HG03135 (cell line): ENCODE data around the gene HDAC4.
"Not testable (repeated sequence)": the region's sequence is repeated elsewhere in the genome, so short reads cannot be mapped to it uniquely, and the experiment has no call there.

Source experiments
- ATAC-seq: cut with Tn5 transposase; IDR thresholded peaks from one replicate; pipeline ENCODE4 v1.9.1; 2021; ENCODE audit warnings: mild to moderate bottlenecking, moderate library complexity; ENCODE audit not compliant: unreplicated experiment

Gene HDAC4

DNA sequence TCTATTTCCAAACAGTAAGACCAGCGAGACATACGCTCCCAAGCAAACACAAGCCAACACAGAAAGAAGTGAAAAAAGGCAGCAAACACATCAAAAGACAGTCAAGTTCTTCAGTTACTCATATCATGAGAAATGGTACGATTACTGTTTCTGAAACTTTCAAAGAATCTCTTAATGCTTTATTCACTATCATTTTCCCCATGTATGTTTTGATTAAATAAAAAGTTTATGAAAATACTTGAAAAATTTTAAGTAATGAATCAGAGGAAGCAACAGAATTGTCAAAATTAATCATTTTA, 114.9 kb downstream of the HDAC4 start:
- no peak for ATAC-seq

DNA sequence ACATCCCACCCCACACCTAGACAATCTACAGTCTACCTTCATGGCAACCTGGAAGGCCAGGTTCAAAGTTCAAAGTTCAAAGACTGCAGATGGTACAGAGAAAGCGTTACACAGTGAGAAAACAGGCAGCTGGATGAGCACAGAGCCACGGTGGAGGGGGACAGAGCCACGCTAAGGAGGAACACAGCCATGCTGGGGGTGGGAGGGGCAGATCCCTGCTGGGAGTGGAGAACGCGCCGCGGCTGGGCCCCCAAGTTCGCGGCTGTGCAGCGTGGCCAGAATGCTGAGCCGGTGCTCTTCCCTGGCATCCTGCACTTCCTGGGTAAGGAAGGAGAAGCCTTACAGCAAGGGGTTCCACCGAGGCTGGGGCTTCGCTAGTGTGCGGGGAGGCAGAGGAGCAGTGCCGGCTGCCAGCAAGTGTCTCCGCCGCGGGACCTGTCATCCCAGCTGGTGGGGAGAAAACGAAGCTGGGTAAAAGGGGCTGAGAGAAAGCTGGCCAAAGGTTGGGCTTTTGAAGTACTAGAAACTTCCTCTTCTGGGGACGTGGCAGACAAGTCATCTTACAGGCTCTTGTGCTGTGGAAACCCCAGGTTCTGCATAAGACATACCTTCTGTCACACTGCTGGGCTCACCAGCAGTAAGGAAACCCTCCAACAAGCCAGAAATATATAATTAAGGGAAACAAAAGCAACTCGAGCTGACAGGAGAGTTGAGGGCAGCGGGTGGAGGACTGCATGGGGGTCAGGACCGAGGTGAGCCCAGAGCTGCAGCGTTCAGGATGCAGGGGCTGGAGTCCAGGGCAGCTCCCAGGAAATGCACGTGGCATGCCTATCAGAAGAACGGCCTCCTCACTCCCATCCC, 115.5 kb downstream of the HDAC4 start:
- ATAC-seq: no peak

DNA sequence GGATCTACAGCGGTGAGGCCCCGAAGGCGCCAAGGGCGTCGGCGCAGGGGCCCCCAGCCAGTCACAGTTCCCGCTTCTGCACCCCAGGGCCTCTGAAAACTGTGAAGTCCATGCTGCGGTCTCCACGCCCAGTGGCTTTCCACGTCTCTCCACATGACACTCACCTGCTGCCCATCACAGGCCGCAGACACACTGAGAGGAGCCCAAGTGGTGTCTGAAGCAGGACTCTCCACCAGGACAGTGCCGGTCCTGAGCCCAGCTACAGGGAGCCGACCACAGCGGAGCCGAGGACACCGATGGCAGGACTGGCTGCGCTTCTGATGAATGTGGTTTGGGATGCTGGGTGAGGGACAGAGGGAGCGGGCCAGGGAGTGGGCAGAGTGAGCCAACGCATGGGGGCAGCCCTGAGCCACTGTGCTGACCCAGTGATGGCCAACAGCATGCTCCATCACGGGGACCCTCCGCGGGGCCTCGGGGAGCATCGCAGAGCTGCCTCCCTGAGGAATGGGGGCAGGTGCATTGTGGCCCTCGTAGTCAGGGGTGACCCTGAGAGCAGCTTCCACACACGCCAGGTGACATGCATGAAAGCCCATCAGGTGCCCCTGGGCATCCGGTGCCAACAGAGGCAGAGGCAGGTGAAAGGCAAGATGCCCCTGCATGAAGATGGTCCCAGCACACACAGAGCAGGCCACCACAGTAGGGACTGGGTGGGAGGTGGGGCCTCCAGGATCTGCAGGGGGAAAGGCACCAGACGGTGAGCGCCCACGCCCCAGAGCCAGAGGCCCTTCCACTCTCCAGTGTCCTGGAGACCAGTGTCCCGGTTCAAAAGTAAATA, 116.6 kb downstream of the HDAC4 start:
- ATAC-seq: no peak

DNA sequence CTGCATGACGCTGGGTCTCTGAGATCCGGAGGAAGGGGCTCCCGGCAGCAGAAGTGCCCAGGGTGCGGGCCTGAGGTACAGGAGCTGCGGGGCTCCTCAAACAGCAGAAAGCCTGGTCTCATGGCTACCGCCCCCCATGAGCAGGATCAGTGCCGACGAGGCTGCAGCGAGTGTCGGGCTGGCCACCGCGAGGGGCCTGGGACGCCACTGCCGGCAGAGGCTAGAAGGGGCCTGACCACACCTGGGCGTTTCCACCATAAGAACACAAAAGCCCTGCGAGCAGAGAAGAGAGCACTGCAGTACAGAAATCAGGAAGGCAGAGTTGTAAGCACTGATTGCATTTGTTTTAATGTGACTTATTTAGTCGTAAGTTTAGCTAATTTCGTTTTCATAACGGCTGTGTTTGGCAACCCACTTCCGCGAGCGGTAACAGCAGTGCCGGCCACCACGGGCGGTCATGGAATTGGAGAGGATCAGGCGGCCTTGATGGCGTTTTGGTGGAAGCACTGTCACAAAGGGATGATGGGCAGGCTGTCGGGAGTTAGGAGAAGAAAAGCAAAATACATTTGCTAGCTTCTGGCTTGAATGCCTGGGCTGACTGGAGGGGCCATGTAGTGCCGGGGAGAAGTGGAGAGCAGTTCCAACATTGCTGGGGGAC, 117.4 kb downstream of the HDAC4 start:
- ATAC-seq: no peak

DNA sequence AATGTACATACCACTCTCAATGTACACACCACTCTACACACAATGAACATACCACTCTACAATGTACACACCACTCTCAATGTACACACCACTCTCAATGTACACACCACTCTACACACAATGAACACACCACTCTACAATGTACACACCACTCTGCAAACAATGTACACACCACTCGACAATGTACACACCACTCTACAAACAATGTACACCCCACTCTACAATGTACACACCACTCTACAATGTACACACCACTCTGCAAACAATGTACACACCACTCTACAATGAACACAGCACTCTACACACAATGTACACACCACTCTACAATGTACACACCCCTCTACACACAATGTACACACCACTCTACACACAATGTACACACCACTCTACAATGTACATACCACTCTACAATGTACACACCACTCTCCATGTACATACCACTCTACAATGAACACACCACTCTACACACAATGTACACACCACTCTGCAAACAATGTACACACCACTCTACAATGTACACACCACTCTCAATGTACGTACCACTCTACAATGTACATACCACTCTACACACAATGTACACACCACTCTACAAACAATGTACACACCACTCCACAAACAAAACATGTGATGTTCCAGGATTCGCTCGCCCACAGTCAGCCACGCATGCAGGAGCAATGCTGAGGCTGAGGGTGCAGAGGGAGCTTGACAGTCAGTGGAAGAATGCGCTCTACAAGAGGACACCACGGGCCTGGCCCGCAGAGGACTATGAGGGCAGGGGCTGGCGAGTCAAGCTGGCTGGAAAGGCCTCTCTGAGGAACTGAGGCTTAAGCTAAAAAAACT, 118.2 kb downstream of the HDAC4 start:
- ATAC-seq: no peak

DNA sequence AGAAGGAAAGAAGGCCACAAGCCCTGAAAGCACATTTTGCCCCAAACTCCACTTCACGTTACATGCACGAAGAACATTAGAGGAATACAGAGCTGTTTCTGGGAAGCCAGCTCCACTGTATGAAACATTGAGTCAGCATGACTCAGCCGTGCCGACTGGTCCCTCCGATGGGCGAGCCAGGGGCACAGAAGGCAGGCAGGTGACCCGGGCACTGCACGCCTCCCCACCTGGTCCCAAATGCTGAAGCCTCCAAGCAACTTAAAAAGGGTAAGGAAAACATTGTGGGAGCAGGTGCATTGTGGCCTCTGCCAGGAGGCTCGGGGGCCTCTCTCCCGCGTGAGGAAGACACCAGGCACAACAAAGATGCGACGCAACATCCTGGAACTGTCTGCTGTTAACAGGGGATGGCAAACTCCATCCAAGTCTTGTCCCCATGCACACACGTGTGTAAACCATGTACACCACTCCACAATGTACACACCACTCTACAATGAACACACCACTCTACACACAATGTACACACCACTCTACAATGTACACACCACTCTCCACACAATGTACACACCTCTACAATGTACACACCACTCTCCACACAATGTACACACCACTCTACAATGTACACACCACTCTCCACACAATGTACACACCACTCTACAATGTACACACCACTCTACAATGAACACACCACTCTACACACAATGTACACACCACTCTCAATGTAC, 120.4 kb downstream of the HDAC4 start:
- not testable (repeated sequence) for ATAC-seq

DNA sequence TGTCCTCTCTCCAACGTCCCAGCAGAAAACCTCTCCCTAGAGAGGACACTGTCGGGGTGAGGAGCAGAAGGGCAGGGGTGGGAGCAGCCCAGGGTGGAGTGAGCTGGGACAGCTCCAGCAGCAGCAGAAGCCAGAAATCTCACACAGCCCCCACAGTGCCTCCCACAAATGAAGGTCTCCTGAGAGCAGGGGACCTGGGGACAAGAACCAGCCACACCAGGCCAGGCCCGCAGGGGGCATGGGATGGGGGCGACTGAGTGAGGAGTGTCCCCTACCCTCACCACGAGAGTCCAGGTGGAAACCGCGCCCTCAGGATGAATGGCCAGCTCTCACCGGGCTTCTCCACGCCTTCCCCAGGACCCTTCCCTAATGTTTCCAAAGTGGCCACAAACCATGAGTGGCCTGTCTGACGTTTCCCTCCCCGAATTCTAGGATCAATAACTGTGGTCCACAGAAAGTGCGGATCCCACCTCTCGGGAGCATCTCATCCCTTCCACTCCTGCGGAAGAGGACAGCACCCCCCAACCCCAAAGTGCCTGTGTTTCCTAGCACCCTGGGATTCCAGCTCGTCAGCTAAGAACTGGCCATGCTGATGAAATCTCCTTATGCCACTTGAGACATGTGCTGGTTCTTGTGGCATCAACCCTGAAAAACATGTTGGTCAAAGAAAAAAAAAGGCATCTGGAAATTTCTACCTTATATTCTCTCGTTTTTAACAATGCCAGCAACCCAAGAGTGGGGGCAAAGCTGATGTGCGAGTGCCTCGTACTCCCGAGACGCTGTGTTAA, 121.1 kb downstream of the HDAC4 start:
- no peak for ATAC-seq

DNA sequence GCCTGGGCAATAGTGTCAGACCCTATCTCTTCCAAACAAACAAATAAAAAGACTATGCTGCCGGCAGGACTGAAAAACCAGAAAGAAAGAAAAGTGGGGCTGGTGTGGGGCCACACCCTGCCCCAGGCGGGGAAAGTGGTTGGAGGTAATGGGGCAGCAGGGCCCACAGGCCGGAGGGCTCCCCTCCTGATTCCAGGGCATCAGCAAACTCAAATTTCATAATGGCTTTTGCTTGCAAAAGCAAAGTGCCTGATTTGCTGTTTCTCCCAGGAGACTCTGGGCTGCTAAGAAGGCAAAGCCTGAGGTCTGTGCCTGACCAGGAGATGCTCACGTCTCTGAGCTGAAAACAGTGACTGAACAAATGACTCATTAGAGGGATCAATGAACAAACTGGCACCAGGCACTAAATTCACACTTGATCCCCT, 121.9 kb downstream of the HDAC4 start:
- ATAC-seq: no peak

DNA sequence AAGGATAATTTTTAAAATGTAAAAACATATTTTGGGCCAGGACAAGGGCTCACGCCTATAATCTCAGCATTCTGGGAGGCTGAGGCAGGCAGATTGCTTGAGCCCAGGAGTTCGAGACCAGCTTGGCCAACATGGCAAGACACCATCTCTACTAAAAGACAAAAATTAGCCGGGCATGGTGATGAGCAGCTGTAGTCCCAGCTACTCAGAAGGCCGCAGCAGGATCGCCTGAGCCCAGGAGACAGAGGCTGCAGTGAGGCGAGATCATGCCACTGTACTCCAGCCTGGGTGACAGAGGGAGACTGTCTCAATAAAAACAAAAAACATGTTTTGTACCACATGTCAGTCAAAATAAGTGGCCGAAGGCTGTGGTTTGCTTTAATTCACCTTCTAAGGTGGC, 122.5 kb downstream of the HDAC4 start:
- no peak for ATAC-seq

DNA sequence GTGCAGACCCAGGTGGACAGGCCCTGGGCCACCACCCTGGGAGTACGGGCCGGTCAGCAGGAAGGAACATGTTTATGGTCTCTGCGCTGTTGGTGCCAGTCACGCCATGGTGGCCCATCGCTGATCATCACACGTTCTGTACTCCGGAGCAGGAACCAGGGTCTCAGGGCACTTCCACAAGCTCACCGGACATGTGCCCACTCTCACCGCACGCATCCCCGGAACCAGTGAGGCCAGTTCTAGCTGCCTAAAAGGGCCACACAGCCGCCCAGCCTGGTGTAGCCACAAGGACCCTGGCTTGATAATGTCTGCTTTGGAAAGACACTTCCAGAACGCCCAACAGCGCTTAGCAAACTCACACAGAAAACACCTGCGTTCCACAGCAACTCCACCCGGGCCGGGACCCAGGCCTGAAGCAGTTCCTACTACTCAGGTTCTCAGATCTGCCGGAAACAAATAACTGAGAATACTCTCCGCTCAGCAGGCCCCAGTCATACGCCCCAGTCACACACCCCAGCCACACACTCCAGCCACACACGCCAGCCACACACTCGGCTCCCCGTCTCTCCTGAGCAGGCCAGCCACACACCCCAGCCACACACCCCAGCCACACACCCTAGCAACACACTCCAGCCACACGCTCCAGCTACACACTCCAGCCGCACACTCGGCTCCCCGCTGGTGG, 123.3 kb downstream of the HDAC4 start:
- no peak for ATAC-seq

DNA sequence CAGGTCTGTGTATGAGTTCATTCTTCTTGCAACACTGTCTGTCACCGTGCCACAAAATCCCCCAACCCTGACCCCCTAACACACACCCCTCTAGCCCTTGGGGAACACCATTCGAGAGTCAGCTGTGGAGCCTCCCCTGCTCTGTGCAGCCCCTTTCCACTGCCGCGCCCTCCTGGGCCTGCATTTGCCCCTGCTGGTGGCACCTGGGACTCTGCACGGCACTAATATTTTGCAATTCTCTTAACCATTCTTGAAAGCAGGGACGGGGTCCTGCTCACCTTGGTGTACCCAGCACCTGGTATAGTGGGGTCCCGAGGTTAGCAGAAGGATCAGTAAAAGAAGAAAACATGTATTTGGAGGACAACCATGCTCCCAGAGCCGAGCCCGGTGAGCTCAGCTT, 124.0 kb downstream of the HDAC4 start:
- no peak for ATAC-seq

DNA sequence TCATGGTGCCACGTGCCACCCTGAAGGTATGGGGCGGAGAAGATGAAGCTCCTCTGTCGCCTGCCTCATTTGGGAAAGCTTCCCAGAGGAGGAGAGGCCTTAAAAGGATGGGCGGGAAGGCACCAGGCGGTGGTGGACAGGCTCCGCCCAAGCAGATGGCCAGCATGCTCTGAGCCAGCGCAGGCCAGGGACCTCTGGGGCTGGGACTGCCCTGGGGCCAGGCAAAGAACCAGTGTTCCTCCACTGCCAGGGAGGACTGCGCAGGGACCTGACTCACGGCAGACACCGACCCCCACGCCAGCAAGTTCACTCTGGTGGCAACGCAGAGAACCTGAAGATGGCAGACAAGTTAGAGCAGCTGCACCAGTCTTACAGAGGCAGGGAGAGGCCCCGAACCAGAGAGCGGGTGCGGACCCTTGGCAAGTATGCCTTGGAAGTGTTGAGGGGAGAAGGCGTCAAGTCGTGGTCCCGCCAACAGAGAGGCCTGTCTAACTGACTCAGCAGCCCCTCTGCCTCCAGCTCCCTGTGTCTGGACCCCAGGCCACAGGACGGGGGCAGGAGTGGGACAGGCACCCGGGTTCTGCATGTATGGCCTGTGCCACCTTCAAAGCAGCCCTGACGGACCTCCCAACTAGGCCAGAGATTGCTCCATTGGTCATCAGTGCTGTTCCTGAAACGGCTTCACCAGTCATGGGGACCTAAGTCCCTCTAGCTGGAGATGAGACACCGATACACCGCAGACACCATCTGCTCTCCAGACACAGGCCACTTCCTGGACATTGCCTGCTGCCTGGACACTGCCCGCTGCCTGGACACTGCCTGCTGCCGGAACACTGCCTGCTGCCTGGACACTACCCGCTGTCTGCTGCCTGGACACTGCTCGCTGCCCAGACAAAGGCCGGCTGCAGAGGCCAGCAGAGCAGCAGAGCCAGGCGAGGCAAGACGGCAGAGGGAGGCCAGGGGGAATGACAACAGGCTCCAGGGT, 124.7 kb downstream of the HDAC4 start:
- ATAC-seq: no peak

DNA sequence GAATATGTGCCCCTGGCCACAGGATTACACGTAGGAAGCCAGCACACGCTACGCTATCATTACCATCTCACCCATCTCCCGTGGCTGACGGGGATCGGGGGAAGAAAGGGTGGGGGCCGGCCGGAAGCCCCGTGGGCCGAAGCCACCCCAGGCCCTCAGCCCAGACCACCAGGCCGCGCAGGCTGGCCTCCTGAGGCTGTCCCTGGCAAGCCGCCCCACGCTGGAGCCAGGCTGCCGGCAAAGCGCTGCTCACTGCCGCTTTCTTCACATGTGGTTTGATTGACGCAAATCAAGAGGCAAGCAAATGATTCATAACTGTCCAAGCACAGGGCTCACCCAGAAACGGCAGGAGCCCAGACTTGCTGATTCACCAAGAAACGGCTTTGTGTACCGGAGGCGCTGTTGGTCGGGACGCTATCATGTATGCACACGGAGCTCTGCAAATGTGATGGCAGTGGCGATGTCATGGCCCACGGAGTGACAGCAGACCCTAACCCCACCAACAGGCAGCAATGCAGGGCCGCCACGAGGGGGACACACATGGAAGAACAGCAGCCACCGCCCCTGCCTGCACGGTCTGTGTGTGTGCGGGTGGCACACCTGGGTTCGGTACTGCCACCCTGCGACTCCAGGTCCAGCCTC, 125.7 kb downstream of the HDAC4 start:
- ATAC-seq: no peak

DNA sequence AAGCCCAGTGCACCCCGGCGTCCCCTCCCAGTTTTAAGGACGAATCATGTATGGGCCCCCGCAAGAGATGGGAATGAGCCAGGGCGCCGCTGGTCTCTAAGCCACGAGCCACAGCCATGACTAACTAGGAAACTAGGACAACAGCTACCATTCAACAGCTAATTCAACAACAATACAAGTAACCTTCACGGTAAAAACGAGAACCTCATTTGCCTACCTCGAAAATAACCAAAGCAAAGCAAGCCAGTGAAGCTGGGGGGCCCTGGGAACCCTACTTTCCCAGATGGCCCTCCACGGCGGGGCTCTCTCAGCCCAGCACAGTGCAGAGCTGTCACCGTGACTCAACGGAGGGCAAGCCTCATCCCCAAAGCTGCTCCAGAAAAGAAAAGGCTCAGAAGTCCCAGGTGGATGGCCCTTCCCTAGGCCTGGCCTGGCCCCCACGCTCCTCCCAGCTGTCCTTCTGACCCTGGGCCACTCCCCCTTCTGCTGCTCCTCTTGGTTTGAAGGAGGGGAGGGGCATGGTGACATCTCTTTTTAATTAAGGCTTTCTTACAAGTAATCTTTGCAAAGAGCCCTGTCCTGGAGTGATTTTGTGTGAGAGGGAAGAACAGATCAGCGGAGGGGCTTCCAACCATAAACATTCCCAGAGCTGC, 126.3 kb downstream of the HDAC4 start:
- ATAC-seq: no peak

DNA sequence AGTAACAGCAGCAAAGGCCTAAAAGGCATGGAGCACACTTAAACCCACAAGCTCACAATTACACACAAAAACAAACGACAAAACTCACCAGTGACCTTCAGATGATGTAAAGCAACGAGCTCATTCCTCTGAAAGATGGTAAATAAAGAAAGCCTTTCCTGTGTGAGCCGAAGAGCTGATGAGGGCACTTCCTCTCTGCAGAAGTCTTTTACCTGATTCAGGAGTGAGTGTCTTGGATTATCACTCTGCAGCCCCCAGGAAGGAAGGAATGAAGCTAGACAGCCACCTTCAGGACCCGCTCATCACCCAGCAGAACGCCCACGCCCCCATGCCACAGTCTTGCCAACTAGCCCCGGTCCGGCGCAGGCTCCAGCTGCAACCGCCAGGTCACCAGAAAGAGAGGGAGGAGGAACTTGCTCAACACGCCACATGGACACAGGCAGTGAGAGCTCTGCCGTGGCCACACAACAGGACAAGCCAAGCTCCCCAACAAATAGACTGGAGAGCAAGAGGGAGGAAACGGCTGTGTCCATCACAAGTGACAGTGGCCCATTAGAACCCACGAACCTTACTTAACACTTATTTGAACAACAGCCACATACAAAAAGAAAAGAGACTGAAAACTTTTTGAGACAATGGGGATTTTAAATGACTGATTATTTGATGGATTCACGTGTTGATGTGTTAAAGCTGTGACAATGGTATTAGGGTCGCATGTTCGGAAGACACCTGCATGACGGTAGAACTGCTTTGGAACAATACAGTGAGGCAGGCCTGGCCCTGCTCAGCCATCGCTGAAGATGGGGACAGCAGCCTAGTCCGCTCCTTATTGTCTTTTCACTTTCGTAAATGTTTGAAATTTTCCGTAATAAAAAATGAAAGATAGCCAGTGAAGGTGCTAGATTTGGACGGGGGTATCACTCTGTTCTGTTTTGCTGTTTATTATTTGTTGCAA, 127.3 kb downstream of the HDAC4 start:
- ATAC-seq: no peak

DNA sequence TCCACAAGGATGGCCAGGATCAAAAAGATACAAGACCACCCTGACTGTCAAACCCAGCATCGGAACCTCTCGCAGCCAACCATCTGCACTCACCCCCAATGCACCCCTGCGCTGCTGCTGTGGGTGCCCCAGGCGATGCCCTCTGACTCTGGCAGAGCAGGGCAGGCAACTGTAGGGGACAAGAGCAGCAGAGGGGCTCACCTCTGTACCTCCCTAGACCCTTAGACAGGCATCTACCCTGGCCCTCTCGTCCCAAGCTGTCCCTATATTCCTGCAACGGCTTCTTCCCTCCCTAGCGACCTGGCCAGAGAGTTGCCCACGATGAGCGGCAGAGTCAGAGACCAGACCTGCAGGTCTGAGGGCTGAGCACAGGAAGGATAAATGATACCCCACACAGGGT, 128.2 kb downstream of the HDAC4 start:
- no peak for ATAC-seq
